ENCODE results near the gene KRIT1.

- TF ChIP-seq ARNTL (CRISPR knock-in tag; IDR thresholded peaks at IDR 0.05; ENCODE audit: borderline replicate concordance, low read depth) (no peak), PATZ1 (CRISPR knock-in tag; IDR thresholded peaks at IDR 0.05; ENCODE audit: borderline replicate concordance) (no peak)
Observed at GRCh38 chr7:92150450-92151017, 95.2 kb downstream of the KRIT1 start.

Measured in SK-N-SH treated with all-trans-retinoic acid at 6 μM for 48 hours (cell line).